ENCODE results near the gene RANBP3L.

GRCh38 chr5:36242534-36243485 lies 58.9 kb downstream of the RANBP3L start:
- no peak for TF ChIP-seq REST (IDR thresholded peaks at IDR 0.05; ENCODE audit: insufficient read depth in 1 of 2, low read depth in 2 of 2, low read length in 2 of 2)
- TF ChIP-seq SIN3A (IDR thresholded peaks at IDR 0.05; ENCODE audit: borderline replicate concordance, insufficient read depth, low read length) = no peak
- TF ChIP-seq TAF1 (IDR thresholded peaks at IDR 0.05; ENCODE audit: borderline replicate concordance, insufficient read depth, low read length) = no peak

Measured in PFSK-1 (cell line).